Effector memory CD8-positive, alpha-beta T cell (primary cell): ENCODE measurements around the gene MCM10.
"Not testable (repeated sequence)": the region's sequence is repeated elsewhere in the genome, so short reads cannot be mapped to it uniquely, and the experiment has no call there.

Experiments used
- ATAC-seq: fragments of 150-1000 bp; cut with Tn5 transposase; replicated peaks from 2 replicates; pipeline ENCODE4 v1.10.0; 2021; ENCODE audit warnings: mild to moderate bottlenecking, moderate library complexity
- DNase-seq, 3 experiments: peaks; one replicate each; pipeline ENCODE4 v3.0.0; 2021
- H3K27ac Mint-ChIP-seq, 2 donors: one replicate each; pipeline ENCODE4 v1.8.0; 2022; ENCODE audit warnings: mild to moderate bottlenecking in 2 of 2, mixed read lengths in 2 of 2, moderate library complexity in 2 of 2
- H3K27me3 Mint-ChIP-seq, 2 donors: one replicate each; pipeline ENCODE4 v1.8.0; 2022; ENCODE audit warnings: mixed read lengths in 2 of 2
- H3K36me3 Mint-ChIP-seq: one replicate; pipeline ENCODE4 v1.8.0; 2022; ENCODE audit warnings: mild to moderate bottlenecking, moderate library complexity, mixed read lengths; ENCODE audit not compliant: insufficient read depth
- H3K4me1 Mint-ChIP-seq, 2 donors: one replicate each; pipeline ENCODE4 v1.8.0; 2022; ENCODE audit warnings: low read depth in 2 of 2, mixed read lengths in 2 of 2
- H3K4me3 Mint-ChIP-seq, 2 donors: one replicate each; pipeline ENCODE4 v1.8.0; 2022; ENCODE audit warnings: mild to moderate bottlenecking in 2 of 2, mixed read lengths in 2 of 2, moderate library complexity in 2 of 2
- H3K9me3 Mint-ChIP-seq, 2 donors: one replicate each; pipeline ENCODE4 v1.8.0; 2022; ENCODE audit warnings: mixed read lengths in 2 of 2

MCM10 gene

GRCh38 chr10:13236638-13237037 is 75.3 kb downstream of the MCM10 start:
- DNase-seq (no peak), ATAC-seq (no peak)
- Mint-ChIP-seq H3K4me1 (no peaks in the 10 kb centered on the region), H3K4me3 (no peak overlapping the region), H3K27me3 (peaks cover 24 to 33% of the 10 kb centered on the region in 2 donors), H3K9me3 (no peaks in the 10 kb centered on the region), H3K27ac (no peak overlapping the region), H3K36me3 (no peaks in the 10 kb centered on the region)

- Mint-ChIP-seq H3K36me3 (no peaks in the 10 kb centered on the region), H3K4me3 (no peak overlapping the region), H3K27me3 (peaks cover 18 to 26% of the 10 kb centered on the region in 2 donors), H3K9me3 (no peaks in the 10 kb centered on the region), H3K27ac (no peak overlapping the region), H3K4me1 (no peaks in the 10 kb centered on the region)
- DNase-seq: no peak
- ATAC-seq: no peak
Observed at GRCh38 chr10:13238271-13239077, 77.1 kb downstream of the MCM10 start.

DNA sequence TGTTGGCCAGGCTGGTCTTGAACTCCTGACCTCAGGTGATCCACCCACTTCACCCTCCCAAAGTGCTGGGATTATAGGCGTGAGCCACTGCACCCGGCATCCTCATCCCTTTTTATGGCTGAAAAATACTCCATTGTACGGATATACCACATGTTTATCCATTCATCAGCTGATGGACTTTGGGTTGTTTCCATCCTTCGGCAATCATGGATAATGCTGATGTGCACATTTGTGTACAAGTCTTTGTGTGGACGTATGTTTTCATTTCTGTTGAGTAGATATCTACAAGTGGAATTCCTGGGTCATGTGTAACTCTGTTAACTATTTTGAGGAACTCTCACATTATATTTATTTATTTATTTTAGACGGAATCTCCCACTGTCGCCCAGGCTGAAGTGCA is 78.6 kb downstream of the MCM10 start:
- no peak overlapping the region for H3K27ac Mint-ChIP-seq
- no peaks in the 10 kb centered on the region for H3K4me1 Mint-ChIP-seq
- ATAC-seq: no peak
- no peaks in the 10 kb centered on the region for H3K9me3 Mint-ChIP-seq
- H3K36me3 Mint-ChIP-seq: no peaks in the 10 kb centered on the region
- H3K27me3 Mint-ChIP-seq: peaks cover 10 to 15% of the 10 kb centered on the region in 2 donors
- no peak for DNase-seq
- H3K4me3 Mint-ChIP-seq: no peak overlapping the region

DNA sequence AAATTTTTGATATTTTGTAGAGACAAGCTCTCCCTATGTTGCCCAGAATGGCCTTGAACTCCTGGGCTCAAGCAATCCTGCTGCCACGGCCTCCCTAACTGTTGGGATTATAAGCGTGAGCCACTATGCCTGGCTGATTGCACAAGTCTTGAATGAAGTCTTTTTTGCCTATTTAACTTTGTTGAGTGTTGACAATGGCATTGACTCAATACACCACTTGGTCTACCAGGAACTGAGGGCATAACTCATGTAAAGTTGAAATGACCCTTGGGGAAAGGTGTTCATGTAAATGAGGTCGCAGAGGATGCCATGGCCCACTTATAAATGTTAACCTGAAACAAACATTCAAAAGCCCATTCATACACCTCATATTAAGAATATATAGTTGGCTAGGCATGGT is 80.3 kb downstream of the MCM10 start:
- H3K9me3 Mint-ChIP-seq: no peaks in the 10 kb centered on the region
- H3K27ac Mint-ChIP-seq: no peak overlapping the region
- ATAC-seq: no peak

DNA sequence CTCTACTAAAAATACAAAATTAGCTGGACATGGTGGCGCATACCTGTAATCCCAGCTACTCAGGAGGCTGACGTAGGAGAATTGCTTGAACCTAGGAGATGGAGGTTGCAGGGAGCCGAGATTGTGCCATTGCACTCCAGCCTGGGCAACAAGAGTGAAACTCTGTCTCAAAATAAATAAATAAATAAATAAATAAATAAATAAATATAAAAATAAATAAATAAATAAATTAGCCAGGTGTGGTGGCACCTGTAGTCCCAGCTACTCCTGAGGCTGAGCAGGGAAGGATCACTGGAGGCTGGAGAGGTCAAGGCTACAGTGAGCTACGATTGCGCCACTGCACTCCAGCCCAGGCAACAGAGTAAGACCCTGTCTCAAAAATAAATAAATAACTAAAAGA is 80.9 kb downstream of the MCM10 start:
- not testable (repeated sequence) for H3K4me1 Mint-ChIP-seq, ATAC-seq, H3K36me3 Mint-ChIP-seq, H3K9me3 Mint-ChIP-seq, H3K4me3 Mint-ChIP-seq, DNase-seq, H3K27ac Mint-ChIP-seq
- H3K27me3 Mint-ChIP-seq: peaks cover 10 to 15% of the 10 kb centered on the region in 2 donors

More for the DNA sequence above, 80.3 kb downstream of the MCM10 start:
- Mint-ChIP-seq H3K36me3 (no peaks in the 10 kb centered on the region), H3K4me3 (no peak overlapping the region), H3K4me1 (no peaks in the 10 kb centered on the region), H3K27me3 (peaks cover 10 to 15% of the 10 kb centered on the region in 2 donors)
- no peak for DNase-seq

GRCh38 chr10:13247246-13247645 is 85.9 kb downstream of the MCM10 start:
- no peaks in the 10 kb centered on the region for H3K27me3 Mint-ChIP-seq
- H3K27ac Mint-ChIP-seq: no peak overlapping the region
- DNase-seq: no peak
- no peaks in the 10 kb centered on the region for H3K36me3 Mint-ChIP-seq
- H3K9me3 Mint-ChIP-seq: no peaks in the 10 kb centered on the region
- H3K4me1 Mint-ChIP-seq: no peaks in the 10 kb centered on the region
- H3K4me3 Mint-ChIP-seq: no peak overlapping the region
- ATAC-seq: no peak

- no peak for ATAC-seq
- Mint-ChIP-seq H3K27me3 (no peaks in the 10 kb centered on the region), H3K4me3 (no peak overlapping the region), H3K36me3 (no peaks in the 10 kb centered on the region), H3K4me1 (no peaks in the 10 kb centered on the region), H3K9me3 (no peaks in the 10 kb centered on the region), H3K27ac (no peak overlapping the region)
- no peak for DNase-seq
Observed at GRCh38 chr10:13247784-13248183, 86.4 kb downstream of the MCM10 start.

DNA sequence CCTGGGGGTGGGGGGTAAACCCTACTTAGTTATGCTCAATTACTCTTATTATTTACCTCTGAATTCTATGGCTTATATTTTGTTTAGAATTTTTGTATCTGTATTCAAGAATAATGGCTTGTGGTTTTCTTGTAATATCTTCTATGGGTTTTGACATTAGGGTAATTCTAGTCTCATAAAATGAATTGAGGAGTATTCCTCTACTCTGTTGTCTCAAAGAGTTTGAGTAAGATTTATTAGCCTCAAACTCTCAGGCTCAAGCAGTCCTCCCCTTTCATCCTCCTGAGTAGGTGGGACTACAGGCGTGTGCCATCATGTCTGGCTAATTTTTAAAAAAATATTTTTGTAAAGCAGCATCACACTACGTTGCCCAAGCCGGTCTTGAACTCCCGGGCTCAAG is 92.4 kb downstream of the MCM10 start:
- DNase-seq: no peak
- Mint-ChIP-seq H3K27me3 (peaks cover 0 to 20% of the 10 kb centered on the region in 2 donors), H3K9me3 (no peaks in the 10 kb centered on the region), H3K27ac (no peak overlapping the region), H3K4me1 (no peaks in the 10 kb centered on the region), H3K36me3 (no peaks in the 10 kb centered on the region), H3K4me3 (no peak overlapping the region)
- ATAC-seq: no peak

- DNase-seq (no peak), ATAC-seq (no peak)
- Mint-ChIP-seq H3K27me3 (peaks cover 6 to 20% of the 10 kb centered on the region in 2 donors), H3K9me3 (no peaks in the 10 kb centered on the region), H3K4me3 (no peak overlapping the region), H3K36me3 (no peaks in the 10 kb centered on the region), H3K27ac (no peak overlapping the region), H3K4me1 (no peaks in the 10 kb centered on the region)
Observed at GRCh38 chr10:13256627-13257026, 95.3 kb downstream of the MCM10 start.

GRCh38 chr10:13257621-13258140 is 96.3 kb downstream of the MCM10 start:
- ATAC-seq (no peak), DNase-seq (no peak)
- Mint-ChIP-seq H3K36me3 (no peaks in the 10 kb centered on the region), H3K4me3 (no peak overlapping the region), H3K27ac (no peak overlapping the region), H3K4me1 (no peaks in the 10 kb centered on the region), H3K9me3 (no peaks in the 10 kb centered on the region), H3K27me3 (peaks cover 17 to 25% of the 10 kb centered on the region in 2 donors)
